Stimulated activated CD4-positive, alpha-beta T cell treated with anti-CD3 and anti-CD28 coated beads, Interleukin-15, amount 100 ng/mL, for 1 hour (primary cell): Measurements from ENCODE around the gene TMEM242.
A peak's percentile ranks its signal among the peaks of the same experiment; 100 is the strongest.
"Not testable (repeated sequence)": the region's sequence is repeated elsewhere in the genome, so short reads cannot be mapped to it uniquely, and the experiment has no call there.

Experiments
- DNase-seq, 2 donors: peaks; one replicate each; pipeline ENCODE4 v3.0.0-alpha.2; 2020; ENCODE audit warnings: low read depth in 1 of 2, low spot score in 1 of 2

TMEM242 gene

DNA sequence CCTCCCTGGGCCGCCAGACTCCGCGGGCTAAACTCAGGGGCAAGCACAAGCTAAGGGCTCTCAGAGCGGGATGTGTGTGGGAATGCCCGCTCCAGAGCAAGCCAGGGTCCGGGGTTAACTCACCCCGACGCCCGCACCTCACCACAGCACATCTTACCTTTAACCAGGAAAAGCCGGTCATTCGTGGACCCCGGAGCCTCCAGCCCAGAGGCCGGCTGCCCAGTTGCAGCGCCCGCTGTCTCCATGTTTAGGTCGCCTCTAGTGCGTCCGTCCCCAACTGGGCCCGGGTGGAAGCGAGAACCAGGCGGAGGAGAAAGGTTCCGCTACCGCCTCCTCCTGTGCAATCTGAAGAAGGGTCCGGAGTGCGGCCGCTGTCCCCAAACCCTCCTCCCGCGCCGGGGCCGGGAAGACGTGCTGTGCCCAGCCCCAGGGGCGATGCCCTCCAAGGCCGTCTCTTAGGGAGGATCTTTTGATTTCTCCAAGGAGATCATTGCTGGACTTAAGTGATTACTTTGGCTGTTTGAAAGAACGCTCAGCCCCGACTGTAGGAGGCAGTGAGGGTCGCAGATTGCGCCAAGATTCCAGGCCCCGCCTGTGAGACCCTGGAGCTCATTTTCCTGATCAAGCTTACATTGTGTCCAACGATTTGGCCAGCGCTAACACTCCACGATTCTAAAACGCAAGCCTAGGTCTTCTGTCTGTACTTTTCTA, at the start of gene TMEM242:
Gene TMEM242, minus strand, starts transcription at position 265 of the 711 bp plus-strand sequence. Its CDS starts 20 bp downstream, at position 245.
- DNase-seq: peak; percentile 78 to 88

DNA sequence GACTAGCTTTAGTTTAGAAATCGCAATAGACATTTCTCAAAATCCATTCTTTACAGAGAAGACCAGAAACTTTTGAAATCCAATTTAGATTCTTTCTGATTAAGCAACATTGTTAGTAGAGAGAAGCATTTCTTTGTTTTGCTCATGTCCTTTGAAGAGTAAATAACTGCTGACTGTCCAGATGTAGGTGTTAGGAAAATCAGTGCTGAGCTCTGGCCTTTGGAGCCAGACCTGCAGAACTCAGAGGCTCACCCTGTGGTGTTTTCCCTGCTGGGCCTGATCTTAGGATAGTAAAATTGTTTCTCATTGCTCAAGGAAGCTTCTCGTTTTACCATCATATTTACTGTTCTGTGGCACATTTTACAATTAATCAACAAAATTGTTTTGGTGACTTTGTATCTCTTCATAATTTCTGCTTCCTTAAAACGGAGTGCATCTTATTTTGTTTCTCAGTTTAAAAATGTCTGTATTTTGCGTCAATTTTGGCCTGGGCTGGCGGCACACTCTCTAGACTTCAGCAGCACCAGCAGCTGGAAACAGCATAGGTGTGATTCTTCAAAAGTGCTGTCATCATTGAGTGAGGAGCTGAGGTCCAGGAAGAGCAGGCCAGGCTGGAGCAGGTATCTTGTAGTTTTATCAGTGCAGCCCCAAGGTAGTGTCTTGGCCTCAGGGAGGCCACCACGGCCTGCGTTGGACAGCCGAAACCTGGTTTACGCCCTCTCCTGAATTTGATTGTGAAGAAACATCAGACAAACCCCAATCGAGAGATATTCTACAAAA, 49.4 kb upstream of the TMEM242 start:
- DNase-seq: no peak

DNA sequence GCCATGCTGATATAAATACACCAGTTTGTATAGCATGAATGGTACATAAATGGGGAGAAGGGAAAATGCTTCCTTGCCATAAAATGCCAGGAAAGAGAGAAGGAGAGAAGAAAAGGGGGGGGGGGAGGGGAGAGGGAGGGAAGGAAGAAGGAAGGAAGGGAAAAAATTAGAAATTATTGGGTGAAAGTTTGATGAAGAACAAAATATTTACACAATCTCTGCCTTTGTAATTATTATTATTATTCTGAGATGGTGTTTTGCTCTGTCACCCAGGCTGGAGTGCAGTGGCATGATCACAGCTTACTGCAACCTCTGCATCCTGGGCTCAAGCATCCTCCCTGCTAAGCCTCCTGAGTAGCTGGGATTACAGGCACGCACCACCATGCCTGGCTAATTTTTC, 47.4 kb upstream of the TMEM242 start:
- no peak for DNase-seq

DNA sequence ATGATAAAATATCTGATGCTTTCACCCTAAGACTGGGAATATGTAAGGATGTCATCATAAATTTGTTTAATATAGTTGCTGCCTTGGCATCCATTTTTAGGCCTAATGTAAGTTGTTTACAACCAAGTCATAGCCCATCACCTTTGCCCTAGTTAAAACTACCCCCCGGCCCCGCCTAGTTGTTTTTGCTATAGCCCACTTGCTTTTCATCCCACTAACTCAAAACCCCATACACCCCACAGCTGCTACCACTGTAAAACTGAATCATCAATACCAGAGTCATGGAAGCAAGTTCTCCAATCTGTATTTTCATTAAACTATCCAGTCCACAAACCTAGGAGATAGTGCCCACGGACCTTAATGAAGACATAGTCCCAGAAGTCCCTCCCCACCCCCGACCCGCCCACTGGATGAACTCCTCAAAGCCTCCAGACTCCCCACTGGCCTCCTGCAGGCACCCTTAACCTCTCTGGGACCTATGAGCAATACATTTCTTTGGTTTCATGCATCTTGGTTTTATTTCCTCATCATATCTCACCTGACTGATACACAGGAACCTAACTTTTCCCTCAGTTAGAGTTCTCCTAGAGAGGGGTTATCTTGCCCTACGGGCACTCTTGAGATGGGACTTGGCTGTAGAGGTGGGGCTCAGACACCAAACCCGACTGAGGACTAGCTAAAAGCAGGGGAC, 45.2 kb upstream of the TMEM242 start:
- DNase-seq: no peak

DNA sequence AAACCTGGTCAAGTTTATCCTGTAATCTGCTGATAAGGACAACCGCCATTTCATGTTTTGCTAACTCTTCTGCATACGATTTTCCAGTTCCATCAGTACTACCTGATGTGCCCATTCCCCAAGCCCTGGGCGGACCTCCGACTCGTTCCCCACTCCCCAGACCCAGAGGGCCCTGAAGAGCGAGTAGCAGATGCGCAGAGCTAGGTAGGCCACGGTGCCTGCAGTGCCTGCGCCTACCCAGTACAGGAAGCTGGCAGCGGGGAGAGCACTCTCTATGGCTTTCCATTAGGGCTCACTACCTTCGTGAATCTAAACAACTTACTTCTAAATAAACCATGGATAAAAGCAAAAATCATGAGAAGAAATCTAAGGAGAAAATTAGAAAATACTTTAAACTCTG, 43.3 kb upstream of the TMEM242 start:
- no peak for DNase-seq

DNA sequence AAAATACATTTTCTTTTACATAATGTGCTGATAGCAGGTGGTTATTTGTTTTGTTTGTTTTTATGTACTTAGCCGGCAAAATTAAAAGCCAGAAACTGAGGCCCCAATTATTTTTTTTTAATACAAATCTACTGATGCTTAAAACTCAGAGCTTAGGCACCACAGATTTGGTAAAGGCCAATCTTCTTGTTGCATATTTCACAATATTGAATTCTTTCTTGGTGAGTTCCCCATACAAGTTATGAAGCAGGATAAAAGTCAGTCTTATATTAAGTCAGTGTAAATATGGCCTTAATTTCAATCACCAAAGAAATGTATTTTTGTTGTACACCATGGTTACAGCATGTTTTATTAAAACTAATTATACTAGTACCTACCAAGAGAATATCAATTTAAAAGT, 41.4 kb upstream of the TMEM242 start:
- DNase-seq: no peak

DNA sequence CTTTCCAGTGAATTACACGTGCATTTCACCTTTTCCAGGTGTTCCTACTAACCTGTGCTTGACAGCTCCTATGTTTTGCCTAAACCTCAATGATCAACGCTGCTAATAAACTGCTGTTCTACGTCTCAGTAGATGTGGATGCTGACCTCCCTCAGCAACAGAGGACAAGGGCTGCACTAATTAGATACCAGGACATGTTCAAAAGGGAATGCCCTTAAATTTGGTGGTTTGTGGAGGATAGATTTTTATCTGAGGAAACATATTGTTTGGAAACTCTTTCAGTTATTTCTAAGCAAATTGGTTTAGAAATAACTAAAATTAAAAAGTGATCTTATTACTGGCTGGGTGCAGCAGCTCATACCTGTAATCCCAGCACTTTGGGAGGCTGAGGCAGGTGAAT, 38.6 kb upstream of the TMEM242 start:
- DNase-seq: no peak

DNA sequence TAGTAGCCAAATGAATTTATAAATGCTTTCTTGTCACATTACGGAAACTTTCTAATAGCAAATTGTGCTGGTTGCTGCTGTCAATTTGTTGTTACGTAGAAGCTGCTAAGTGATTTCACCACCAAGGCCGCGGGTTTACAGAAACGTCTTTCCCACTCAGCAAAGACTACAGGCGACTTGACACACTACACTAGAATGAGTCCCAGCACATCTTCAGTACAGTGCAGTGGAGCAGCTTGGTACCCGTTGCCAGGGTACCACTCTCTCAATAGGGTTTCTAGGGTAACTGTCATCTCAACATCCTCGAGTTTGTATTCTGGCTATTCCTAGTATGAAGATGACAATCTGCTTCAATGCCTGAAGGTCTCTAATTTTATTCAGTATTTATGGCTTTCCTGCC, 35.0 kb upstream of the TMEM242 start:
- DNase-seq: no peak

DNA sequence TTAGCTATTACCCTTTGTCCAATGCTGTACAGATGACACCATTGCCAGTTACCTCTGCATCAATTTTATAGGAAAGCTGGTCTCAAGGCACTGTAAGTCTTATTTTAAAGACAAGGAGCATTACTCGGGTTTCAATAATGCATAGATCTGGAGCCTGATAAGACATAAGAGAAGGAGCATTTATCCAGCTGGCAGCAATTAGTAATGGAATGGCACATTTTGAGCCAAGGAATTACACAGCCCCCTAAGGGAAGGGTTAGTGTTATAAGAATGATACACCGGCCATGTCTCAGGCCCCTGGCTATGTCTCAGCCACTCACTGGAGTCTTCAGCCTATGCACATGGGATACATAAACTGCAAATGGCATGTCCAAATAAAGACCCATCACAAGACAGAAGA, 23.1 kb upstream of the TMEM242 start:
- no peak for DNase-seq

DNA sequence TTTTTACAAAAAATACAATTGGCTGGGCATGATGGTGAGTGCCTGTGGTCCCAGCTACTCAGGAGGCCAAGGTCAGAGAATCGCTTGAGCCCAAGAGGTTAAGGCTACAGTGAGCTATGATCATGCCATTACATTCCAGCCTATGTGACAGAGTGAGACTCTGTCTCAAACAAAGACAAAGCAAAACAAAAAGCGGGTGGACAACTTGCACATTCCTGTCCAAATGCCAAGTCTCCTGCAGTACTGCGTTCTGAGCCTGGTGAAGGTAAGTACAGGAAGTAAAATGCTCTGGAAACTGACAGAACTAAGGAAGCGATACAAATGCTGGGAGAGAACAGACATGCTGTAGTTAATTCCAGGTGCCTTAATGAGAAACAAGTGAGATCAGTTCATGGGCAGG, 20.4 kb upstream of the TMEM242 start:
- no peak for DNase-seq

DNA sequence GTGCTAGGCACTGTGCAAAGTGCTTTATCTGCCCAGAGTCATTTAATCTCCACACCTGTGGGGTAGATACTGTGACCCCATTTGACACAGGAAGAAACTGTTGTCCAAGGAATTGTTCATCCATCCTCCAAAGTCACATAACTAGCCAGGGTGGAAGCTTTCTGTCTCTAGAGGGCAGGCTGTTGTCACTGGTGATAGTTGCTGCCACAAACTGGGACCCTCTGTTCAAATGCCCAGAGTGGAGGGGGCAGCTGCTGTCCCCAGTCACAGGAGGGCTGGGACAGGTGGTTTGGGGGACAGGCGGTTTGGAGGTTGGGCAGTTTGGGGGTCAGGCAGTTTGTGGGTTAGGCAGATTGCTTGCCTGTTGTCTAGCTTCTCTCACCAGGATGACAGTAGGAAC, 16.1 kb upstream of the TMEM242 start:
- DNase-seq: no peak

DNA sequence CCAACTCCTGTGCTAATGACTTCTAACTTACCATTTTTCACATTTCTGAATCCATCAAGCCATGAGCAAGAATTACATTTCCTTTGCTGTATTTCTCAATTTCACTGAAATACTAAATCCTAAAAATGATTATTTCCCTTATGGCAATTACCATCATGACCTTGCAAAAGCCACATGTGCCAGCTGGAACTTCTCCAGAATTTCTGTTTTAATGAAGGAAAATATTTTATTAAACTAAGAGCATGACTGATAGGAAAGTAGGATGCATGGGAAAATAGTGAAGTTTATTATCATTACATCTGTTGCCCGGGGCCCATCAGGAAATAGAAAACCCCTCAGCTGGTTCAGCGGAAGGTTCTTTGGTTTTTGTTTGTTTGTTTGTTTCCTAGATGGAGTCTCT, 14.4 kb upstream of the TMEM242 start:
- DNase-seq: no peak

DNA sequence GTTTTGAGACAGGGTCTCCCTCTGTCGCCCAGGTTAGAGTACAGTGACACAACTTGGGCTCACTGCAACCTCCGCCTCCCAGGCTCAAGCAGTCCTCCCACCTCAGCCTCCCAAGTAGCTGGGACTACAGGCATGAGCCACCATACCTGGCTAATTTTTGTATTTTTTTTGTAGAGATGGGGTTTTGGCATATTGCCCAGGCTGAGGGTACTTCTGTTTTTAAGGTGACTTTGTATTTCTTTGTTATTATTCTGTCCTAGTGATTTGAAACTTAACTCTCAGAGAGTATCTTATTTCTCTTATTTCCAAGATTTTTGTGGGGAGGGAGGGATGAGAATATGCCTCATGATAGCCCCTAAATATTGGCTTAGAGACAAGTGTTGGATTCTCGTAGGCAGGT, 14.0 kb upstream of the TMEM242 start:
- not testable (repeated sequence) for DNase-seq

DNA sequence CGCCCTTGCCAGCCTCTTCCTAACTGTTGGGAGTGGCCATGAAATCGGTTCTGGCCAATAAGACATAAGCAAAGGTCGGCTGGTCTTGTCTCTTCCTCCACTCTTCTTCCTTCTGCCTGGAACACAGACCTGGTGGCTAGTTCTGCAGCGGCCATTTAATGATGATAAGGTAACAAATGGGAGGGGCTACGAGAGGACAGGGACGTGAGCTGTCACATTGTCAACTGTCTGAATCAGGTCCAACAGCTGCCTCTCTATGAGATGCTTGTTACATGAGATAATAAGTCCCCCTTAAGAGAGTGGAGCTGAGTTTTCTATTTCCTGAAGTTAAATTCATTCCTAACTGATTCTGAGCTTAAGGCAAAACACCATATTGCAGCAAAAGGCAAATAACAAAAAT, 12.5 kb upstream of the TMEM242 start:
- no peak for DNase-seq

DNA sequence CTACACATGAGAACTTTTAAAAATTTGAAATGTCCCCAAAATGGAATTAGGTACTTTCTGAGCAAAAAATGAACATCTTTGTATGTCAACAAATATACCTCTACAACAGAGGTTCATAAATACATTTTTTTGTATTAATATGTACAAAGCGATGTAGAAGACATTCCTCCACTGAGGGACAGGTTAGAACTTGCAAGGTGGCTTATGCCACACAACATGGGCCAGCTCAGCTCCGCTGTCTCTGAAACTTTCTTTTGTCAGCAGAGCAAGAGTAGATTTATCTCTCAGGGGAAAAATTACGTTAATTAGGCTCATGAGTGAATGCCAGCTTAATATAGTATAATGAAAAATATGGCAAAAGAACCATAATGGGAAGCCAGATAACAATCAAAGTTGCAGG, 10.6 kb upstream of the TMEM242 start:
- DNase-seq: no peak

DNA sequence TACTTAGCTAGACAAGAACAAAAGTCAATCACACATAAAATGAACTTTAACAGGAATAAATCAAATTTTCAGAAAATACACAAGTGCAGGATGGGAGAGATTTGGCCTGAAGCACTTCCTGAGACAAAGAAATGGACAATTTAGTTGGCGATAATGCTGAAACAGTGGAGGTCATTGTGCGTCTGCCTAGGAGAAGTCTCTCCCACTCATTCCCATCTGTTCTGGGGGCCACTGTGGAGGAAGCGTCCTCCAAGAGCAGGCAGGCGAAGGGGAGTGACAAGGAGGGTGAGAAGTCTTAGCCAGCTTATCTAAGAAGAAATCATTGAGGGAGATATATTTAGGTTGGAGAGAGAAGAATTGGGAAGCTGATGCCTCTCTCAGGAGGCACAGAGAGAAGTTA, 10.2 kb upstream of the TMEM242 start:
- DNase-seq: no peak

DNA sequence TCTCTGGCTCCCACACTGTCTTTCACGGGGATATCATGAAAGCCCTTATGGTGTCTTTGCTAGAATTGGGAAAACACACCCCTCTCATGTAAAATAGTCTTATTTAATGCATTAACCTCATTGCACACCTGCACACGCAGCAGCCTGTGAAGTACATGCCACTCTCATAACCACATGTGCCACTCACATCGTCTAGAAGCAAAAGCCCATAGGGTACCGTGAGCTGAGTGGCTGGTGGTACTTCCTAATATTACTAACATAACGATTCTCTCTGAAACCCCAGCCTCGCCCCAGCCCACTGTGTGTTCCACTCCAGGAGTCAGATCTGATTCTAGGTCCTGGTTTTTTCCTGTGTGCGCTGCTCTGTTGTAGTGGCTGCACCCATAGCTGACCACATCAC, 9.5 kb upstream of the TMEM242 start:
- no peak for DNase-seq

DNA sequence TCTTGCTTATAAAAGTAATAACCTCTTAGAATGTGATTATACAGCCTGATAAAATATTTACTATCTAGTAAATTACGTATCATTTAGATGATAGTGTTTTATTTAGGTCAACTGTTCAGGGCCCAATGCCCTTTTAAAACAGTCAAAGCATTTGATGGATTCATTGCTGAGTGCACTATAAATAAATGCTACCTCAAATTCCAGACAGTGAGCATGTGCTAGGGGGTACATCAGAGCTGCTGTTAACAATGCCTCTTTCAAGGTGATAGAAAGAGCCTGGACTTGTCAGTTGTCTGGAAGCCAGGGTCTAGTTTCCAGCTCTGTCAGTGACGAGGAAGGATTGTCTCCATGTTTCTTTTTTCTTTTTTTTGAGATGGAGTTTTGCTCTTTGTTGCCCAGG, 7.5 kb upstream of the TMEM242 start:
- no peak for DNase-seq

DNA sequence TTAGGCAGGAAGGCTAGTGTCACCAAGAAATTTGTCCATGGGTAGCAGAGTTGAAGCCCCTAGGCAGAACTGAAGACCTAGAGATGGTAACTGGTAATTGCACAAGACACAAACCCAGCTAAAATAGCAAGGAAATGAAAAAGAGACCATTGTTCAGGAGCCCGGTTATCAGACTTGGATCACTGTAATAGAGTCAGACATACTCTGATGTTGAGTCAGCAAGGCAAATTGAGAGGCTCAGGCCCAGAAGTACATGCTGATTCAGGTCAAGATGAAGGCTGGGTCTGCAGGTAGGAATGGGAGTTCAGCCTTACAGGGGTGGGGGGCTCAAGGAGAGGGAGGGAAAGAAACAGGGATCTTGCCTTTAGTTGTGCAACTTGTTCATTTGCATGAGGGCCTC, 6.5 kb upstream of the TMEM242 start:
- DNase-seq: no peak

DNA sequence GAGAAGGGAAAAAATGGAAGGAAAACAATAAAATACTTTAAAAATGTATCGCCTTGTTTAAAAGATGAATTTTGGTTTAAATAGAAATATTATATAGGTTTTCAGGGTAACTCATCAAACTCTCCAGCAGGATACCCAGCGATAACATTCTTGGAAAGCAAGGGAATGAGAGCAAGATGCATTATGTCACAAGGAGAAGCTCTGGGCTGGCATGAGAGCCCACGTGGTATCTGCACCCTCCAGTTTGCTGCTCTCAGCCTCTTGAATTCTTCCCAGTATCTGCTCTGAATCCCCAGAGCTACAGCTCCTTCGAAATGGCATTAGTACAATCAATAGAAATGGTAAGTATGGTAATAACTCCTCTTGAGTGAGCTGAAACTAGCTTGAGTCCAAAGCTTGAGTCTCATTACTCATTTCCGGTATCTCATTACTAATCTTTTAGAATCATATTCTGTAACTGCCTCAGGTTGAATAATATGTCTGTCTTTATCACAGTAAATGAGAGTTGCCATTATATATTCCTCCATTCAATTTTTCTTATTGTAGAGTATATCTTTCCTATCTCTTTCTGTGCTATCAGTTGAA, 4.9 kb upstream of the TMEM242 start:
- no peak for DNase-seq

DNA sequence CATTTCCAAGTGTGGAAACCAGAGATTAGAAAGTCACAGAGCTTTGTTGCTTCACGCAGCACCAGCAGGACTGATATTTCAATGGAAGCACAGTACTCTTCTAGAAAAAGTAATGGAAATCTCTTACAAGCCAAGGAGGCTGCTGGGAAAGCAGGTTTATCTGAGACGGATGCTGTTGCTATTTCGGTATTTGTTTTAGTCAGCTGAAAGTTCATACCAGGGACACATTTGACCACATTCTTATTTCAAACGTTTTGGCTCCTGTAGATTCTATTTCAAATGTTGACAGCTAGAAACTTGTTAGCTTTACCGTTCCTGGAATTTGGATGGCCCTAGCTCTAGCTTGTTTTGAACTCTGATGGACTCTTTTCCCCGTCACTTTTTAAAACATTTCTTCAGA, 3.7 kb upstream of the TMEM242 start:
- DNase-seq: no peak
